A549 (cell line): ENCODE results near the gene TRAPPC1.
A peak's percentile ranks its signal among the peaks of the same experiment; 100 is the strongest.

ENCODE experiments used
- CEBPB ChIP-seq, 2 experiments: fragments of >200 bp in 1 of 2; sonication (Bioruptor Twin) in 1 of 2; formaldehyde crosslinking in 1 of 2; IDR thresholded peaks; 2 replicates each; pipeline ENCODE4 v1.6.1; 2012 to 2016
- CHD2 ChIP-seq: fragments of 150-350 bp; IDR thresholded peaks from 2 replicates; pipeline ENCODE4 v1.6.1; 2014; ENCODE audit warnings: low read length; ENCODE audit not compliant: partially characterized antibody
- CTCF ChIP-seq: fragments of >200 bp; sonication (Bioruptor Twin); formaldehyde crosslinking; IDR thresholded peaks from 3 replicates; pipeline ENCODE4 v1.5.1; 2016
- ELK1 ChIP-seq: fragments of 150-350 bp; IDR thresholded peaks from 2 replicates; pipeline ENCODE4 v1.6.1; 2014; ENCODE audit warnings: low read depth, mild to moderate bottlenecking, low read length
- ESRRA ChIP-seq: fragments of 150-350 bp; IDR thresholded peaks from 2 replicates; pipeline ENCODE4 v1.6.1; 2014; ENCODE audit warnings: mild to moderate bottlenecking, low read length, borderline replicate concordance
- JUNB ChIP-seq: fragments of >200 bp; sonication (Bioruptor Twin); formaldehyde crosslinking; IDR thresholded peaks from 2 replicates; pipeline ENCODE4 v1.6.1; 2016
- MAZ ChIP-seq: fragments of 150-350 bp; IDR thresholded peaks from 2 replicates; pipeline ENCODE4 v1.6.1; 2014; ENCODE audit warnings: antibody characterized with exemption, low read depth, low read length, borderline replicate concordance
- NPAS2 ChIP-seq: fragments of 250-450 bp; sonication (Bioruptor Pico); IDR thresholded peaks from 2 replicates; pipeline ENCODE4 v1.8.0; 2022; ENCODE audit warnings: mild to moderate bottlenecking, moderate library complexity, borderline replicate concordance
- PBX3 ChIP-seq: IDR thresholded peaks from 2 replicates; pipeline ENCODE4 v1.6.1; 2012
- POLR2A ChIP-seq: IDR thresholded peaks from 2 replicates; pipeline ENCODE4 v1.6.1; 2012; ENCODE audit warnings: mild to moderate bottlenecking, low read length
- RCOR1 ChIP-seq: fragments of 150-350 bp; IDR thresholded peaks from 2 replicates; pipeline ENCODE4 v1.6.1; 2014; ENCODE audit warnings: antibody characterized with exemption, low read length, low read depth
- RFX5 ChIP-seq: fragments of 450-650 bp; IDR thresholded peaks from 2 replicates; pipeline ENCODE4 v1.7.1; 2014; ENCODE audit warnings: antibody characterized with exemption, mild to moderate bottlenecking, moderate library complexity

GRCh38 chr17:7932949-7933348 lies 1.2 kb upstream of the TRAPPC1 start:
- TF ChIP-seq RFX5 = no peak
- no peak for TF ChIP-seq CHD2
- no peak for TF ChIP-seq NPAS2 (CRISPR knock-in tag)
- 0 out of 3 replicates have a peak, but pooled peaks have one; percentile 11 for TF ChIP-seq CTCF
- no peak for TF ChIP-seq JUNB
- no peak for TF ChIP-seq RCOR1
- TF ChIP-seq POLR2A = no peak
- no peak for TF ChIP-seq MAZ
- TF ChIP-seq ELK1 = no peak
- no peak; the same call in 1 of the 2 replicates for TF ChIP-seq PBX3
- no peak for TF ChIP-seq ESRRA
- TF ChIP-seq CEBPB (IDR thresholded peaks at IDR 0.05) = no peak
